Uterus (tissue), 2 donors: ENCODE results near the gene IKBKE.

Source experiments
- POLR2A ChIP-seq, 2 donors: fragments of 450-650 bp; IDR thresholded peaks; one replicate each; pipeline ENCODE4 v1.6.1; 2016; ENCODE audit warnings: antibody characterized with exemption in 2 of 2, mild to moderate bottlenecking in 1 of 2, moderate library complexity in 1 of 2
- TF ChIP-seq, protein P1 (sequence below), 4 experiments: fragments of 200-600 bp in 2 of 4; fragments of 450-650 bp in 2 of 4; sonication (generic) in 2 of 4; IDR thresholded peaks; one replicate each; pipeline ENCODE4 v1.5.1; 2016 to 2019; ENCODE audit warnings: antibody characterized with exemption in 4 of 4, mild to moderate bottlenecking in 2 of 4, moderate library complexity in 1 of 4

DNA sequence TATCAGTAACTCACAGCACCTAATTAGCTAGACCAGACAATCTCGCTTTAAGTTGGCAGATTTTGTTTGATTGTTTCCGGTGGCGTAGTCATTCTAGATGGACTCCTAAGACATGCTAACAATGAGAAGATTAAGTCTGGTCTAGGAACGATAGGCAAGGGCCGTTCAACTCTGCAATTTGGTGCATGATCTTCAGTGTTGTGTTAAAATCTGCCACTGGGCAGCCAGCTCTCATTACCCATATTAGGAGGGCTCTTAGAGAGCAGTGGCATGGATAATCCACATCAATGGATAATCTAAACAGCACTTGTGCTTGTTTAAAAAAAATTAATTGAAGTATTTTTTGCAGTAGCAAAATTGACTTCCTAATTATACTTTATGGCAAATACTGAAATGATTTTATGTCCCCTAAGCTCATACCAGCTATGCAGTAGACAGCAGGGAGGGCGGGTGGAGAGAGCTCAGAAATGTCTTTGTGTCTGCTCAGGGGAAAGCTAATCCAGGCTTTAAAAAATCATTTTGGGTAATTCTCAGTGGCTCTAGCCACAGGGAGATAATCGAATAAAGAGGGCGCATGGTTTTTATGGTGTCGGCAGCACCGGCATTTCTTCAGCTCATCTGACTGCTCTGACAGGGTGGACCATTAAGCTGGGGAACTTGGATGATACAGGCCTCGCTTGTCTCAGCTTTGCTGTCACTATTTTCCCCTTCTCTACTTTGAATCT, 48.5 kb upstream of the IKBKE start:
- TF ChIP-seq POLR2A (IDR thresholded peaks at IDR 0.05) = no peak
- TF ChIP-seq, protein P1, sequence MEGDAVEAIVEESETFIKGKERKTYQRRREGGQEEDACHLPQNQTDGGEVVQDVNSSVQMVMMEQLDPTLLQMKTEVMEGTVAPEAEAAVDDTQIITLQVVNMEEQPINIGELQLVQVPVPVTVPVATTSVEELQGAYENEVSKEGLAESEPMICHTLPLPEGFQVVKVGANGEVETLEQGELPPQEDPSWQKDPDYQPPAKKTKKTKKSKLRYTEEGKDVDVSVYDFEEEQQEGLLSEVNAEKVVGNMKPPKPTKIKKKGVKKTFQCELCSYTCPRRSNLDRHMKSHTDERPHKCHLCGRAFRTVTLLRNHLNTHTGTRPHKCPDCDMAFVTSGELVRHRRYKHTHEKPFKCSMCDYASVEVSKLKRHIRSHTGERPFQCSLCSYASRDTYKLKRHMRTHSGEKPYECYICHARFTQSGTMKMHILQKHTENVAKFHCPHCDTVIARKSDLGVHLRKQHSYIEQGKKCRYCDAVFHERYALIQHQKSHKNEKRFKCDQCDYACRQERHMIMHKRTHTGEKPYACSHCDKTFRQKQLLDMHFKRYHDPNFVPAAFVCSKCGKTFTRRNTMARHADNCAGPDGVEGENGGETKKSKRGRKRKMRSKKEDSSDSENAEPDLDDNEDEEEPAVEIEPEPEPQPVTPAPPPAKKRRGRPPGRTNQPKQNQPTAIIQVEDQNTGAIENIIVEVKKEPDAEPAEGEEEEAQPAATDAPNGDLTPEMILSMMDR (IDR thresholded peaks at IDR 0.05) = no peak
